ENCODE results near the gene RPL18.

GRCh38 chr19:48627201-48627864 is 8.4 kb upstream of the RPL18 start:
- TF ChIP-seq CTCF (IDR thresholded peaks at IDR 0.05) (no peak), POLR2AphosphoS5 (IDR thresholded peaks at IDR 0.05) (no peak), POLR2A (IDR thresholded peaks at IDR 0.05) (no peak), EP300 (IDR thresholded peaks at IDR 0.05) (no peak)
